Lower lobe of right lung (tissue), 2 donors: ENCODE measurements around the gene ZNF710. TPM values are rescaled to one million over a fixed set of nuclear protein-coding genes. Genes with fewer than 3 reads are reported as not detected.

Experiments used
- ATAC-seq, 2 donors: fragments of 200-7000 bp; cut with Tn5 transposase; one replicate each; pipeline ENCODE4 v1.9.1; 2020 to 2022; ENCODE audit warnings: mild to moderate bottlenecking in 2 of 2, moderate library complexity in 2 of 2
- DNase-seq: peaks from one replicate; pipeline ENCODE4 v3.0.0-alpha.2; 2020
- H3K27ac ChIP-seq: fragments of 200-600 bp; one replicate; pipeline ENCODE4 v1.8.0; 2022
- H3K27me3 ChIP-seq: fragments of 200-600 bp; one replicate; pipeline ENCODE4 v1.8.0; 2022; ENCODE audit warnings: low read depth
- H3K36me3 ChIP-seq: fragments of 200-600 bp; one replicate; pipeline ENCODE4 v1.8.0; 2022; ENCODE audit warnings: mild to moderate bottlenecking
- H3K4me1 ChIP-seq: fragments of 200-600 bp; one replicate; pipeline ENCODE4 v1.8.0; 2022
- H3K4me3 ChIP-seq: fragments of 200-600 bp; one replicate; pipeline ENCODE4 v1.8.0; 2022; ENCODE audit warnings: mild to moderate bottlenecking
- H3K9me3 ChIP-seq: fragments of 200-600 bp; one replicate; pipeline ENCODE4 v1.8.0; 2022
- CTCF ChIP-seq: fragments of 200-600 bp; IDR thresholded peaks from one replicate; pipeline ENCODE4 v1.8.0; 2022; ENCODE audit warnings: antibody characterized with exemption, mild to moderate bottlenecking
- intact Hi-C: fragments of 100-400 bp; cut with DNase I; formaldehyde crosslinking; loops from one replicate; pipeline ENCODE4 v1.11.0; 2022
- microRNA-seq: library from miRNA; unstranded; fragments of <30 nt; microRNA quantifications from one replicate; pipeline ENCODE4 v1.2.0, GENCODE V29; 2020; ENCODE audit warnings: borderline number of aligned reads
- total RNA-seq: library from RNA; stranded (reverse); fragmentation: NEBNext Ultra II Directional; extraction: Animal tissue kit (Norgen Biotek cat#: 25700); gene quantifications from one replicate; pipeline ENCODE4 v1.2.1, GENCODE V29; 2021
- donor health status: DM: no; HTN: yes; CAD: no; lungs with severe emphysema.

The ZNF710 gene
- total RNA-seq, 1 donor from 2014 or later: 50.7 TPM

GRCh38 chr15:90126022-90126421 is 124.9 kb downstream of the ZNF710 start:
- Histone ChIP-seq H3K27me3 (peaks cover 3% of the 10 kb centered on the region), H3K36me3 (no peaks in the 10 kb centered on the region), H3K27ac (no peak overlapping the region), H3K9me3 (no peaks in the 10 kb centered on the region), H3K4me3 (no peak overlapping the region), H3K4me1 (peaks cover 6% of the 10 kb centered on the region)
- no peak for TF ChIP-seq CTCF
- intact Hi-C loops: no loop called here
- no peak for DNase-seq
- no peak for ATAC-seq

GRCh38 chr15:90126596-90127435 is 125.7 kb downstream of the ZNF710 start:
- H3K9me3 ChIP-seq: no peaks in the 10 kb centered on the region

GRCh38 chr15:90130291-90130690 is 129.2 kb downstream of the ZNF710 start:
- no peaks in the 10 kb centered on the region for H3K9me3 ChIP-seq
- no peak for ATAC-seq
- H3K27ac ChIP-seq: no peak overlapping the region
- no peak overlapping the region for H3K4me3 ChIP-seq
- no peak for DNase-seq
- peaks cover 3% of the 10 kb centered on the region for H3K27me3 ChIP-seq
- no peaks in the 10 kb centered on the region for H3K36me3 ChIP-seq
- peaks cover 6% of the 10 kb centered on the region for H3K4me1 ChIP-seq
- TF ChIP-seq CTCF: no peak
- intact Hi-C loops: no loop called here

More at GRCh38 chr15:90126596-90127435, 125.7 kb downstream of the ZNF710 start:
- TF ChIP-seq CTCF: no peak
- Histone ChIP-seq H3K27me3 (peaks cover 3% of the 10 kb centered on the region), H3K27ac (no peak overlapping the region), H3K4me1 (peaks cover 6% of the 10 kb centered on the region), H3K4me3 (no peak overlapping the region), H3K36me3 (no peaks in the 10 kb centered on the region)
- ATAC-seq: peak; percentile 66 to 68
- intact Hi-C loops: no loop called here
- DNase-seq: no peak

Small RNA genes within 50 kb of the gene (microRNA-seq; reads per million reads assigned to microRNA genes)
- gene MIR3174: not detected

Other genes starting within 250 kb of the ZNF710 start
- not detected for gene MESP2, start 225.0 kb upstream of the ZNF710 start, total RNA-seq
- 104 TPM for gene ANPEP, start 186.5 kb upstream of the ZNF710 start, total RNA-seq
- 36.9 TPM for gene AP3S2, start 107.3 kb upstream of the ZNF710 start, total RNA-seq
- gene ARPIN, start 88.4 kb upstream of the ZNF710 start, total RNA-seq: 30.9 TPM
- 46.7 TPM for gene IDH2, start 101.1 kb downstream of the ZNF710 start, total RNA-seq
- gene SEMA4B, start 200.0 kb downstream of the ZNF710 start, total RNA-seq: 48.1 TPM
- 80.8 TPM for gene CIB1, start 232.6 kb downstream of the ZNF710 start, total RNA-seq
- 13.1 TPM for gene GDPGP1, start 232.9 kb downstream of the ZNF710 start, total RNA-seq
- not detected for gene TTLL13, start 248.2 kb downstream of the ZNF710 start, total RNA-seq